Body of pancreas (tissue), 4 donors: Measurements from ENCODE around the gene PROZ.

Experiments
- POLR2A ChIP-seq, 3 donors: fragments of 450-650 bp; IDR thresholded peaks; one replicate each; pipeline ENCODE4 v1.6.1; 2016; ENCODE audit warnings: antibody characterized with exemption in 3 of 3, mild to moderate bottlenecking in 2 of 3
- TF ChIP-seq, protein P1 (sequence below), 7 experiments: fragments of 450-650 bp in 4 of 7; fragments of 200-600 bp in 3 of 7; sonication (generic) in 3 of 7; IDR thresholded peaks; one replicate each; pipeline ENCODE4 v1.5.1; 2016 to 2019; ENCODE audit warnings: antibody characterized with exemption in 7 of 7

DNA sequence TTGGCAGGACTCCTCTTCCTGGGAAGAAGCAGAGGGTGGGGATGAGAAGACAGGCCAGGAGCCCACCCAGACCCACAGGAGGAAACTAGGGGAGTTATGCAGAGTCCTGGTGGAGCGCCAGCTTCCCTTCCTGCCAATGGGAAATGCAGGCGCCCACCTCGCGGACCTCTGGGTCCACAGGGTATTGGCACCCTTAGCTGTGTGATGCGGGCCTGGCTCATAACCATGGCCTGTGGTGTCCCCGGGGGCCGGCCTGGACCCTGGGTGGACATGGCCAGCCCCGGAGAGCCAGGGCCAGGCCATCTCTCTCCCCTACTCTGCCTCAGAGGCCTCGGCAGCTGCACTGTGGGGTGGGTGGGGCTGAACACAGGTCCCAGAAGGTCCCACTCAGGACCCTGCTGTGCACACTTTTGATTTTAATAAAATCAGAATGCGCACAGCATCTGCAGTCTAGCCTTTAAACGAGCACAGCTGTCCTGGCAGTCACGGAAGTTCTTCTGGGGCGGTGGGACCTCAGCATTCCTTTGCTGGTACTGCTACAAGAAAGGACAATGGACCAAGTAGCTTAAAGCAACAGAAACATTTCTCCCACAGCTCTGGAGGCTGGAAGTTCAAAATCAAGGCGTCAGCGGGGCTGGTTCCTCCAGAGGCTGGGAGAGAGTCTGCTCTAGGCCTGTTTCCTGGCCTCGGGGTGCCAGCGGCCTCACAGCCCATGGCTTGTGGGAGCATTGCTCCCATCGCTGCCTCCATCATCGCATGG, 34.1 kb upstream of the PROZ start:
- no peak for TF ChIP-seq POLR2A (IDR thresholded peaks at IDR 0.05)
- TF ChIP-seq, protein P1, sequence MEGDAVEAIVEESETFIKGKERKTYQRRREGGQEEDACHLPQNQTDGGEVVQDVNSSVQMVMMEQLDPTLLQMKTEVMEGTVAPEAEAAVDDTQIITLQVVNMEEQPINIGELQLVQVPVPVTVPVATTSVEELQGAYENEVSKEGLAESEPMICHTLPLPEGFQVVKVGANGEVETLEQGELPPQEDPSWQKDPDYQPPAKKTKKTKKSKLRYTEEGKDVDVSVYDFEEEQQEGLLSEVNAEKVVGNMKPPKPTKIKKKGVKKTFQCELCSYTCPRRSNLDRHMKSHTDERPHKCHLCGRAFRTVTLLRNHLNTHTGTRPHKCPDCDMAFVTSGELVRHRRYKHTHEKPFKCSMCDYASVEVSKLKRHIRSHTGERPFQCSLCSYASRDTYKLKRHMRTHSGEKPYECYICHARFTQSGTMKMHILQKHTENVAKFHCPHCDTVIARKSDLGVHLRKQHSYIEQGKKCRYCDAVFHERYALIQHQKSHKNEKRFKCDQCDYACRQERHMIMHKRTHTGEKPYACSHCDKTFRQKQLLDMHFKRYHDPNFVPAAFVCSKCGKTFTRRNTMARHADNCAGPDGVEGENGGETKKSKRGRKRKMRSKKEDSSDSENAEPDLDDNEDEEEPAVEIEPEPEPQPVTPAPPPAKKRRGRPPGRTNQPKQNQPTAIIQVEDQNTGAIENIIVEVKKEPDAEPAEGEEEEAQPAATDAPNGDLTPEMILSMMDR (IDR thresholded peaks at IDR 0.05) = no peak
